ENCODE results near the gene UBE2V1. TPM values are rescaled to one million over a fixed set of nuclear protein-coding genes. Genes with fewer than 3 reads are reported as not detected.

The UBE2V1 gene
- total and polyA plus RNA-seq, 10 of the 15 experiments (the other 5 are each of a cell fraction or from before 2014, with no cell fraction given): 51.8 to 219 (median 141) TPM

- ChIA-PET SMC1A (ENCODE audit: uncharacterized antibody, unreplicated experiment) (interaction anchor here (1.3 kb wide), 1 partner anchor 107 kb away, joined by 3 read pairs; no protein-coding TSS in a partner anchor), CTCF (interaction anchor here (1.2 to 2.6 kb wide), 3 partner anchors 9 to 77 kb away, joined by 3 to 15 read pairs (median 5); no protein-coding TSS in a partner anchor), POLR2A (no interaction called here), RAD21 (ENCODE audit: unreplicated experiment) (interaction anchor here (0.8 to 1.3 kb wide), 4 partner anchors 9 to 77 kb away, joined by 3 to 5 read pairs (median 4); no protein-coding TSS in a partner anchor)
- 75% methylated on average over 4 of the region's 4 CpGs for WGBS (ENCODE audit: insufficient coverage, insufficient replicate concordance, low lambda C conversion rate, missing lambda C conversion rate)
- in situ Hi-C loops (cut with MboI): no loop called here
- no peak overlapping the region for H3K27ac ChIP-seq (ENCODE audit: control insufficient read depth, insufficient read depth)
- H3K79me2 ChIP-seq (ENCODE audit: control insufficient read depth, insufficient read depth, low read length): peaks cover 12% of the 10 kb centered on the region
- TF ChIP-seq RAD21 (IDR thresholded peaks at IDR 0.05; ENCODE audit: insufficient read depth, low read depth, low read length): no peak
- BruUV-seq (replicated peaks): TSS peak; percentile 30
- H3K4me1 ChIP-seq (ENCODE audit: control insufficient read depth, insufficient read depth, low read length): no peaks in the 10 kb centered on the region
- H3K36me3 ChIP-seq (ENCODE audit: control insufficient read depth in 2 of 2, insufficient read depth in 2 of 2, low read length in 1 of 2): peaks cover 7 to 39% of the 10 kb centered on the region in 2 experiments
- no peaks in the 10 kb centered on the region for H3K9me3 ChIP-seq (replicated peaks; ENCODE audit: control insufficient read depth, insufficient read depth, low read length)
- no peaks in the 10 kb centered on the region for H3K27me3 ChIP-seq (replicated peaks in 1 of 2; ENCODE audit: control insufficient read depth in 2 of 2, insufficient read depth in 2 of 2, low read length in 1 of 2)
- FAIRE-seq (no peak), ATAC-seq (no peak), DNase-seq (ENCODE audit: low read depth, low spot score) (no peak)
- H3K9ac ChIP-seq (ENCODE audit: control insufficient read depth, insufficient read depth, low read length): no peak overlapping the region
- intact Hi-C loops (cut with micrococcal nuclease; ENCODE audit: unreplicated experiment): no loop called here
- H2AFZ ChIP-seq (ENCODE audit: control insufficient read depth, low read depth, low read length): no peak overlapping the region
- no peak overlapping the region for H3K4me2 ChIP-seq (ENCODE audit: control insufficient read depth, insufficient read depth)
- peaks cover 4% of the 10 kb centered on the region; the same call in 1 of the 2 replicates for H4K20me1 ChIP-seq (ENCODE audit: control insufficient read depth, insufficient read depth)
- no peak overlapping the region for H3K4me3 ChIP-seq
Measured at GRCh38 chr20:50092436-50092835, 20.5 kb downstream of the UBE2V1 start.

GRCh38 chr20:50089787-50090177 lies 23.2 kb downstream of the UBE2V1 start:
- CTCF ChIA-PET: interaction anchor here (1.2 kb wide), 1 partner anchor 8 kb away, joined by 3 read pairs; no protein-coding TSS in a partner anchor
- Histone ChIP-seq H3K9me3 (replicated peaks; ENCODE audit: control insufficient read depth, insufficient read depth, low read length) (no peaks in the 10 kb centered on the region), H3K9ac (ENCODE audit: control insufficient read depth, insufficient read depth, low read length) (no peak overlapping the region), H3K27ac (ENCODE audit: control insufficient read depth, insufficient read depth) (no peak overlapping the region), H3K4me1 (ENCODE audit: control insufficient read depth, insufficient read depth, low read length) (peaks cover 6% of the 10 kb centered on the region), H3K36me3 (ENCODE audit: control insufficient read depth in 2 of 2, insufficient read depth in 2 of 2, low read length in 1 of 2) (peaks cover 3 to 16% of the 10 kb centered on the region in 2 experiments; a peak in 3 of 4 replicates), H2AFZ (ENCODE audit: control insufficient read depth, low read depth, low read length) (no peak overlapping the region), H3K27me3 (replicated peaks in 1 of 2; ENCODE audit: control insufficient read depth in 2 of 2, insufficient read depth in 2 of 2, low read length in 1 of 2) (no peaks in the 10 kb centered on the region), H3K79me2 (ENCODE audit: control insufficient read depth, insufficient read depth, low read length) (peaks cover 10% of the 10 kb centered on the region), H3K4me3 (no peak overlapping the region), H3K4me2 (ENCODE audit: control insufficient read depth, insufficient read depth) (no peak overlapping the region), H4K20me1 (ENCODE audit: control insufficient read depth, insufficient read depth) (peaks cover 4% of the 10 kb centered on the region; the same call in 1 of the 2 replicates)
- RAD21 ChIA-PET (ENCODE audit: unreplicated experiment): no interaction called here
- ATAC-seq (no peak), DNase-seq (ENCODE audit: low read depth, low spot score) (no peak), FAIRE-seq (no peak)
- no peak for TF ChIP-seq NFXL1 (IDR thresholded peaks at IDR 0.05; ENCODE audit: borderline replicate concordance)
- intact Hi-C loops (cut with micrococcal nuclease; ENCODE audit: unreplicated experiment) (no loop called here), in situ Hi-C loops (cut with MboI) (no loop called here)
- WGBS (ENCODE audit: insufficient coverage, insufficient replicate concordance, low lambda C conversion rate, missing lambda C conversion rate): 75% methylated on average over 2 of the region's 2 CpGs
- SMC1A ChIA-PET (ENCODE audit: uncharacterized antibody, unreplicated experiment): interaction anchor here (1.2 to 1.7 kb wide), 2 partner anchors 17 to 111 kb away, joined by 3 to 5 read pairs; no protein-coding TSS in a partner anchor
- no TSS peak for BruUV-seq (replicated peaks)
- POLR2A ChIA-PET: no interaction called here

Measured in GM12878 (cell line).